HG02759 (cell line): ENCODE data around the gene RASGRP1.

ENCODE experiments used
- ATAC-seq: cut with Tn5 transposase; IDR thresholded peaks from one replicate; pipeline ENCODE4 v1.9.1; 2021; ENCODE audit warnings: mild to moderate bottlenecking, moderate library complexity; ENCODE audit not compliant: unreplicated experiment

Gene RASGRP1

DNA sequence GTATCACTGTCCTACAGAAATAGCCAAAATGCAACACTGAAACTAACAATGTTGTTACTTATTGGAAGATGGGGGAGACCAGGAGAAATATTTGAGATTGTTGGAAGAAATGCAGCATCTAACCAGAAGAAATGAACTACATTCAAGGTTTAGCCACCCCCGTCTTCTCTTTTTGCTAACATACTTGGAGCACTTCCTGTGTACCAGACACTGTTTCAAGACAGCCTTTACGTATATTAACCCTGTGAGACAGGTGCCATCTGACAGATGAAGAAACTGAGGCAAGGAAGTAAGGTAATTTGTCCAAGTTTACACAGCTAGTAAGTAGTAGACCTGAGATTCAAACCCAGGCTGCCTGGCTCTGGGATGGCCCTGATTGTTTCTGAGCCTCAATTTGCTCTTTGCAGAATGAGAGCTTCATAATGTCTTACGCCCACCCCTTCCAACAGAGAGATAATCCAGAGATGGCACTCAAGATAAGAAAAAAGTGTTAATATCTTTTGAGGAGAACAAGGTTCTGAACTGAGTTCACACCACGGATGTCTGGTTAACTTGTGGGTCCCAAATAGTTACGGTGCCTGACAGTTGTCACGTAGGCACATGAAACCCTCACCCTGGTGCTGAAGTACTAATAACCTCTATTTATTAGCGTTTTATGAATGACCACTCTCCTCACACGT, 26.1 kb downstream of the RASGRP1 start:
- no peak for ATAC-seq

GRCh38 chr15:38536201-38536676, 28.4 kb downstream of the RASGRP1 start:
- no peak for ATAC-seq

DNA sequence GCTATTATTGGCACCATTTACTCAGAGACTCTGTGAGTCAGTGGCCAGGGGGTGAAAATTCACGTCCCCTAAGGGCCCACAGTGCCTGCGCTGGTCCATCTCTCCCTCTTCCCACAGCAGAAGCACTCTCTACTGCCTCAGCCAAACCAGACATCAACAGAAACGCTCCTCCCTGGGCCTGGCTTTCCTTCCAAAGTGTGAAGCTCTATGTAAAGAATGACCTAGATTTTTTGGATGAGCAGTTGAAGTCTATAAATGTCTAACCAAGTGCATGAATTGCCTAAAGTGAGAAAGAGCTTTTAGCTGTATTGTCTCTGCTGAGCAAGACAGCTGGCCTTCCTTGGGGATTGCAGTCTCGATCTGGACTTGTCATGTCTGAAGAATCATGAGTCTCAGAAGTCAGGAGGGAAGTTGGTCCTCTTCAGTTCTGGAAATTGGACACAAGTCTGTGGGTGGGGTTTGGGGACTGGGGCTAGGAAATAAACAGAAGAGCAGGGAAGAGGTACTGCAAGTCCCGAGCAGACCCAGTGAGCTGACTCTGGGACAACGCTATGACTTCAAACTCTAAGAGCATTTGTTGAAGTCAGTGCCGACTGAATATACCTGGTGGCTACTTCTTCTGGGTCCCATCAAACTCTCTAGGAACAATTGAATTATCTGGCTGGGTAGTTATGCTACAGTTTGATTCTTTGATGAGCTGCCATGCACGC, 29.0 kb downstream of the RASGRP1 start:
- no peak for ATAC-seq

- ATAC-seq, result no peak
Measured at GRCh38 chr15:38534691-38535090, 29.9 kb downstream of the RASGRP1 start.

DNA sequence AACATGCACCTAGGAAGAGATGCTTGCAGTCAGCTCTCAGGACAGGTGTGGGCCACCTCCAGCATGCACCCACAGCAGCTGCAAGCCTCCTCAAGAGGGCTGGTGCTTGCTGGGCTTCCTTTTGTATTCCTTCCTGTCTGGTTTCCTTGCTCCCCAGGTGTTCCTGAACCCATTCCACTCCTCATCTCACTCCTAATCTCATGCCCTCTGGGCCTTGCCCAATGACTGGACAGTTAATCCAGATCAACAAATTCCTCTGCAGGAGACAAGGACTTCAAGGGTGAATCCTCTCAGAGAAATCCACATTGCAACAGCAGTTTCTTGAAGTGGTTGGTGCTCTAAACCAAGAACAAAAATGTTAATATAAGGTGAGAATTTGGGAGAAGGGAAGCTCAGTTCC, 30.7 kb downstream of the RASGRP1 start:
- no peak for ATAC-seq

DNA sequence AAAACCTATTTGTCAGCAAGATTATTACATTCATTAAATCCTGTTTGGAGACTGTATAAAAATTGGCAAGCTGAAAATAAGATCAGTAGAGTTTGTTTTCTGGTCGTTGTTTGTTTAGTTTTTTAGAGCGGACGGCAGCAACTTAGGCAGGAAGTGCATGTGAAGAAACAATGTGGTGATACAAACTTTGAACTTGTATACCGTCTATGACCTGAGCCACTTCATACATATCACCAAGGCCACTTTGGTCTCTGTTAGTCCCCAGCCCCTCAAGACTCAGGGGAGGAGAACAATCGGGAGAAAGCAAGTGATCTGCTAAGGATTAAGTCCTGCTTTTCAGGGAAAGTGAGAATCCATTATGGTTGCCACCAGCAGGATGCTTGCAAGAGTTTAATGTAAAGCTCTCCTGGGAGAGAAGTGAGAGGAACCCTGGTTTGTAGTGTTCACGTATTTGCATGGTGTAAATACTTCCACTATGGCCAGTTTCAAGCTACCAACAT, 31.1 kb downstream of the RASGRP1 start:
- ATAC-seq, result no peak

DNA sequence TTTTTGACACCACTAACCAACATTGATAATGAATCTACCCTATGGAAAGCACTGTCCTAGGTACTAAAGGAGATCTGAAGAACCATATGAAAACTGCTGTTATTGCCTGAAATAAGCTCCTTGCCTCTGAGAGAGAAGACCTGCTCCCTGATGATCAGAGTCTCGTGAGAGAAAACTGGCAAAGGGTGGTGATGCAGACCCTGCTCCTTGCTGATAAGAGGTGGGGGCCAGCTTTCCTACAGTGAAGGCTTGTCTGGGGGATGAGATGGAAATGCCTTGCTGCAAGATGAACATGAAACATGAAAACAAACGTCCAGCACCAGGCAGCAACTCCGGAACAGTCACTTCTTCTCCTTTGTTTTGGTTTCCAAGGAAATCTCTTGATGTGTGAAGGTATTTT, 31.9 kb downstream of the RASGRP1 start:
- ATAC-seq, result no peak

DNA sequence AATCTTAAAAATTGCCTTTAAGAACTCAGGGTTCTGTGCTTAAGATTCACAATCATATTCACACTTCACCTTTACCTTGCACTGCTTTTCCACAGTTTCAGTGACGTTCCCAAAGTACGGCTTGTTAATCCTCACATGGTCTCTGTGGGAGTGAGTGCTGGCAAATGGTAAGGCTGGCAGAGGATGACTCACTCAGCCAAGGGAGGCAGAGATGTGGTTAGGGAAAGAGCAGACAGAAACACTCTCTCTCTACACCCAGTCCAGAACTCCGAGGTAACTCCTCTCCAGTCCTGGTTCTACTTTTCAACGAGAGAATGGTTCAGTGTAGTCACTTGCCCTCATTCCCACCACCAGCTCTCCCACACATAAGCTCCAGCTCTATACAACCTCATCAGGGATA, 33.1 kb downstream of the RASGRP1 start:
- no peak for ATAC-seq

GRCh38 chr15:38530113-38530512, 34.5 kb downstream of the RASGRP1 start:
- ATAC-seq, result peak; percentile 81

DNA sequence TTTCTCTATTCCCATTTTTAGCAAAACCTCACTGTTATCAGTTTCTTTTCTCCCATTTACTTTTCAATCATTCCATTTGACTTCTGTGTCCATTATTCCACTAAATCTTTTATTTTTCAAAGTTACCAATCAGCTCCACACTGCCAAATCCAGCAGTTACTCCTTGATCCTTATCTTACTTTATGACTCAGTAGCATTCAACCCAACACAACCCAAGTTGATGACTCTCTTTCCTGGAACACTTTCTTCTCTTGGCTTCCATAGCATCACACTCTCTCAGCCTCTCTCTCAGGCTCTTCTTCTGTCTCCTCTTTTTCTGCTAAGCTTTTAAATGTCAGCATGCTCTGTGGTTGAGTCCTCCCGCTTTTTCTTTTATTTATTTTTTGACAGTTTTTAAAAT, 36.3 kb downstream of the RASGRP1 start:
- ATAC-seq, result no peak

- ATAC-seq, result no peak
Measured at GRCh38 chr15:38526158-38526557, 38.5 kb downstream of the RASGRP1 start.

GRCh38 chr15:38525489-38525888, 39.1 kb downstream of the RASGRP1 start:
- no peak for ATAC-seq

DNA sequence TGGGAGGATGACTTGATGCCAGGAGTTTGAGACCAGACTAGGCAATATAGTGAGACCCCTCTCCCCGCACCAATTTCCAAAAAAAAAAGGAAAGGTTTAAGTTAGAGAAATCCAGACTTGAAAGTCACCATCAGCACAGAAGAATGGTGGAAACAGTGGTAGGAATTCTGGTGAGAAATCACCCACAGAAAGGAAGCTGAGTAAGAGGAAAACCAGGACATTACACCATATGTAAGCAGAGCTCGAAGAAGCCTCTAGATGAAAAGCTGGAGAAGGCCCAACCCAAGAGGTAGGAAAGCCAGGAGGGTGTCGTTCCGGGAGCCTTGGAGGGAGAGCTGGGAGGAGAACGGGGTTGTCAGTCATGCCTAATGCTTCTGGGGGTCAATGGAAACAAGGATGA, 40.5 kb downstream of the RASGRP1 start:
- no peak for ATAC-seq

- no peak for ATAC-seq
Measured at GRCh38 chr15:38522922-38523321, 41.7 kb downstream of the RASGRP1 start.

DNA sequence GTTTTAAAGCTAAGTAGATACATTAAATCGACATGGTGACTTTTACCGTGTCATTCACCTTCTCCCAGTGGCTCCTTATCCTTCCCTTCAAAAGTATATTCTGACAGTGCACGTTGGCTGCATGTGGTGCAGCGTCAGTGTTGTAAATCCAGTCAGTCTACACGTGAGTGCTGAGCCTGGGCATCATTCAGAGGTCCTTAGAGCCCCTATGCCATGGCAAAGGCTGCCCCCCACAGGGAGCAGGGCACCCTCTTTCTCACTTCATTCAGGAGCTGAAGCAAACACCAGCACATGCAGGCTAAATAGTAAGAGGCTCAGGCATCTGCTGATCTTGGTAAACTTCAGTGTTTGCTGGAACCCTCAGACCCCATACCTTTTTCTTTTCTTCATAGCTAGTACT, 43.3 kb downstream of the RASGRP1 start:
- no peak for ATAC-seq

- ATAC-seq, result no peak
Measured at GRCh38 chr15:38520035-38520434, 44.6 kb downstream of the RASGRP1 start.

- no peak for ATAC-seq
Measured at GRCh38 chr15:38518084-38518483, 46.5 kb downstream of the RASGRP1 start.

GRCh38 chr15:38517312-38517975, 47.2 kb downstream of the RASGRP1 start:
- ATAC-seq, result no peak

- no peak for ATAC-seq
Measured at GRCh38 chr15:38516626-38517025, 48.0 kb downstream of the RASGRP1 start.

DNA sequence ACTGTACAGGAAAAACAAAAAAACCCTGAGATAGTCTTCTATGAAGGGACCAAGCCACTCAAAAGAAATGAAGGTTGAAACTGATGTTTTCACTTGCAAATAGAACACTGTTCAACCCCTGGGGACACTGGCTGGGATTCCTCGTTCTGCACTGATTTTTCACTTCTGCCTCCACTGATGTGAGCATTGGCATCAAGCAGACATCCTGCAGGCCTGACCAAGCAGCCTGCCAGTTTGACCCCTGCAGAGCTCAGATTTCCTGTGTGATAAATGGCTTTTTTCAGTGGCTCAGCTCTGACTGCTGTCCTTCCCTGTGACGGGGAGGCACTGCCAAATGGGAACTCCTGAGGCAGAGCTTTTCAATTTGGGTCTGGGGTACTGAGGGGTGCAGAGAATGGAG, 50.0 kb downstream of the RASGRP1 start:
- peak; percentile 86 for ATAC-seq

- ATAC-seq, result no peak
Measured at GRCh38 chr15:38512901-38513300, 51.7 kb downstream of the RASGRP1 start.

GRCh38 chr15:38509152-38509551, 55.5 kb downstream of the RASGRP1 start:
- ATAC-seq, result no peak
